ENCODE measurements around the gene KIF19. TPM values are rescaled to one million over a fixed set of nuclear protein-coding genes. Genes with fewer than 3 reads are reported as not detected.

The KIF19 gene
- total and polyA plus RNA-seq, 2 of the 4 experiments (the other 2 are of a cell fraction) = not detected

GRCh38 chr17:74380959-74381808 lies 55.2 kb downstream of the KIF19 start:
- dilution Hi-C loops (cut with HindIII; ENCODE audit: low sequenced_read_pairs, unreplicated experiment) = no loop called here
- intact Hi-C loops (cut with micrococcal nuclease) = no loop called here
- no TSS peak for BruUV-seq (replicated peaks)
- no peak for TF ChIP-seq CEBPB (IDR thresholded peaks at IDR 0.05; ENCODE audit: low read depth, low read length)
- TF ChIP-seq CHD1 (IDR thresholded peaks at IDR 0.05; ENCODE audit: low read depth, low read length) = no peak
- TF ChIP-seq RCOR1 (IDR thresholded peaks at IDR 0.05; ENCODE audit: insufficient replicate concordance, low read length) = no peak
- TF ChIP-seq FOS (IDR thresholded peaks at IDR 0.05; ENCODE audit: low read depth, low read length) = no peak
- no peak for TF ChIP-seq ELK1 (IDR thresholded peaks at IDR 0.05; ENCODE audit: borderline replicate concordance, low read depth, low read length)
- no peak for TF ChIP-seq USF2 (IDR thresholded peaks at IDR 0.05; ENCODE audit: low read depth, low read length)
- TF ChIP-seq BHLHE40 (IDR thresholded peaks at IDR 0.05; ENCODE audit: low read depth, low read length) = no peak
- TF ChIP-seq MAZ (IDR thresholded peaks at IDR 0.05; ENCODE audit: borderline replicate concordance, low read depth, low read length) = no peak
- no peak for TF ChIP-seq MAFK (IDR thresholded peaks at IDR 0.05; ENCODE audit: low read depth, low read length)
- no peak for TF ChIP-seq SMC3 (IDR thresholded peaks at IDR 0.05; ENCODE audit: low read depth, low read length)
- TF ChIP-seq CTCF (conservative IDR thresholded peaks at IDR 0.05; ENCODE audit: low read depth, low read length) = no peak
- no peak for TF ChIP-seq RAD21 (IDR thresholded peaks at IDR 0.05; ENCODE audit: low read length)
- TF ChIP-seq MXI1 (IDR thresholded peaks at IDR 0.05; ENCODE audit: borderline replicate concordance, low read depth, low read length) = no peak
- TF ChIP-seq RFX5 (IDR thresholded peaks at IDR 0.05; ENCODE audit: low read depth, low read length) = no peak
- TF ChIP-seq POLR2A (IDR thresholded peaks at IDR 0.05; ENCODE audit: low read depth, low read length) = no peak

More at GRCh38 chr17:74380959-74381808, 55.2 kb downstream of the KIF19 start:
- Histone ChIP-seq H3K4me3 (ENCODE audit: insufficient read depth, low read depth, low read length) (no peak overlapping the region), H2BK5ac (ENCODE audit: low read depth, low read length, poor library complexity, severe bottlenecking) (no peak overlapping the region), H3K27me3 (ENCODE audit: control insufficient read depth, insufficient read depth, low read length) (no peaks in the 10 kb centered on the region; the same call in 1 of the 2 replicates), H3K79me1 (ENCODE audit: low read depth in 1 of 2, low read length in 2 of 2) (no peaks in the 10 kb centered on the region), H3K4ac (ENCODE audit: low read depth, low read length) (no peak overlapping the region), H3K56ac (ENCODE audit: extremely low read depth, insufficient read depth, low read length) (no peak overlapping the region), H3K27ac (ENCODE audit: insufficient read depth, low read length) (no peak overlapping the region), H4K20me1 (ENCODE audit: insufficient read depth, low read length) (no peaks in the 10 kb centered on the region), H3K4me2 (ENCODE audit: low read depth, low read length) (no peak overlapping the region), H4K8ac (ENCODE audit: low read depth in 2 of 2, low read length in 2 of 2) (no peak overlapping the region), H4K91ac (ENCODE audit: insufficient read depth, low read depth, low read length) (no peak overlapping the region), H4K5ac (ENCODE audit: low read depth, low read length) (no peak overlapping the region), H3K9ac (ENCODE audit: low read depth, low read length) (no peak overlapping the region), H3K18ac (ENCODE audit: low read depth, low read length) (no peak overlapping the region), H3K4me1 (ENCODE audit: control insufficient read depth, insufficient read depth, low read length) (no peaks in the 10 kb centered on the region), H2AK9ac (replicated peaks; ENCODE audit: low read depth, low read length, poor library complexity) (no peak overlapping the region), H3K14ac (replicated peaks; ENCODE audit: low read depth, low read length) (no peak overlapping the region), H3K23ac (ENCODE audit: low read depth, low read length) (no peak overlapping the region), H3K36me3 (ENCODE audit: control insufficient read depth, insufficient read depth, low read length) (no peaks in the 10 kb centered on the region), H3K9me3 (ENCODE audit: control insufficient read depth, insufficient read depth, low read length) (no peaks in the 10 kb centered on the region), H2AK5ac (ENCODE audit: low read depth, low read length) (no peak overlapping the region), H2BK20ac (ENCODE audit: low read depth, low read length) (no peak overlapping the region), H2BK120ac (ENCODE audit: low read depth, low read length) (no peak overlapping the region), H3K9me1 (ENCODE audit: insufficient read depth, low read length) (no peaks in the 10 kb centered on the region), H2BK15ac (ENCODE audit: low read depth, low read length) (no peak overlapping the region), H2AFZ (replicated peaks; ENCODE audit: low read length, poor library complexity) (no peak overlapping the region)
- ChIA-PET POLR2A (ENCODE audit: unreplicated experiment) (no interaction called here), CTCF (no interaction called here)
- ATAC-seq (ENCODE audit: low read depth) (no peak), DNase-seq (no peak)
- 66% methylated on average over 7 of the region's 15 CpGs; no CpG with 5 or more reads in 1 of the 2 experiments for WGBS, 2 experiments (ENCODE audit: extremely low coverage in 2 of 2, insufficient read length in 1 of 2)
- in situ Hi-C loops (cut with MboI; ENCODE audit: low sequenced_read_pairs) = no loop called here
